AML-193 (cell line): ENCODE data around the gene SCGB1A1.
A peak's percentile ranks its signal among the peaks of the same experiment; 100 is the strongest.

Experiments used
- DNase-seq, 2 experiments: peaks; one replicate each; lab custom pipeline; 2025; lab: John Stamatoyannopoulos, UW

Gene SCGB1A1

DNA sequence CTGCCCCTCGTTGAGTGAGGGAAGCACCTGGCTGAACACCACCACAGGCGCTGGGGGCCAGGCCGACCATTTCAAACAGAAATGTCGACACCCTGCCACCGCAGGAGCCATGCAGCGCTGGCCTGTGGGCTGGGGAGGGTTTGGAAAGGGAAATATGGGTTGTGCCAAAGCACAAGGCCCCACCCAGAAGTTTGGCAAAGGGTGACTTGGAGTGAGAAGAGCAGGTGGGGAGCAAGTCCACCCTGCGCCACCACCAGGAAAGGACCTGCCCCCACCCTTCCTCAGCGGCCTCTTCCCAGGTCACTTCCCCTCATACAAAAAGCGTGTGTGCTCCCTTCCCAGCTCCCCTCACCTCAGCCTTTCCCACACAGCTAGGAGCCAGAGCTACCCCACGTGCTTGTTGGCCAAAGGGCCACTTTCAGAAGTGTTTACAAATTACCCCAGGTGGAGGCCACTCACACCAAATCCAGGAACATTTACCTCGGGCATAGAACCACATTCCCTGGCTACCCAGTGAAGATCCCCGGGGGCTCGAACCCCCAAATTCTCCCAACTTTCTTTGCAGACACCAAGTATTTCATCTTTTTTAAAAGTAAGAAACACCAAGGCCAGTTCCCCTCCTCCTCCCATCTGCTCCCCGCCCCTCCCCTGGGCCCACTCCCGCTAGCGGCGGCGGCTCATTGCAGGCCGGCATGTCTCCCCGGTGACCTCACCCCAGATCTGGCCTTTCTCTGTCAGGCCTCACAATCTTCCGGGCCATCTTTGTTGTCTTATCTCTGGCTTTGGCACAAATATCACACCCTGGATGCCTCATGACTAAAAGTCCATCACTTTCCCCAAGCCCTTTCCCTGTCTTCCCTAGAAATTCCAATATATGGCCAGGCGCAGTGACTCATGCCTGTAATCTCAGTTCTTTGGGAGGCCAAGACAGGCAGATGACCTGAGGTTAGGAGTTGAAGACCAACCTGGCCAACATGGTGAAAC lies 20.5 kb upstream of the SCGB1A1 start:
- no peak for DNase-seq

- DNase-seq: no peak
Measured at GRCh38 chr11:62399172-62399877, 19.5 kb upstream of the SCGB1A1 start.

DNA sequence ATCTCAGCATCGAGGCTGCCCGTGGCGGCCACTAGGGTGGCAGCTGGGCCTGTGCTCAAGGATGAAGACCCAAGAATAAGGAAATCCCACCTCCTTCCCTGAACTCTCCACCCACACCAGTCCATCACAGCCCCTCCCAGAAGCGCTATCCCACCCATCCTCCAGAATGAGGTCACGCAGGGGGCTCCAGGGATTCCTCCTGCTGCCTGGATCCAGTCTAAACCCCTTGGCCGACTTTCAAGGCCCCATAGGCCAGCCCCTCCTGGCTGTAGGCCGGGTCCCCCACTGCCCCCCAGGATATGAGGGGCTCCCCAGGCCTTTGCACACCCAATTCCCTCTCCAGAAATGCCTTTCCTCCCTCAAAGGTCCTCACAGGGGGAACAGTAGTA lies 19.0 kb upstream of the SCGB1A1 start:
- DNase-seq: no peak

DNA sequence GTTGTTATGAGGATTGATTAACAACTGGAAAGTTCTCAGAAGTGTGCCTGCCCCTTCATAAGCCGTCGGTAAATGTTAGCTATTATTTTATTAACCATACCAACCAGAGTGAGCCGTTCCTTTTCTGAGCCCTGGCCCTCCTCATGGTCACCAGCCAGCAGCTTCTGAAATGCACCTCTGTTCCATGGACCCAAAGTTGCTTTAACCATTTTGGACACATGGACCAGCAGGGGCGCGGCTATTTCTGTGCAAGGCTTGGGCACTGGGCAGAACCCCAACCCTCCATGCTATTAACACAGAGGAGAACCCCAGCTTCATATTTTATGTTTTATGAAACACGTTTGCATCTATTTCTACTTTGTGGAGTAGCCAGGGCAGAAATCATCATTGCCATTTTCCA lies 18.6 kb upstream of the SCGB1A1 start:
- no peak for DNase-seq

DNA sequence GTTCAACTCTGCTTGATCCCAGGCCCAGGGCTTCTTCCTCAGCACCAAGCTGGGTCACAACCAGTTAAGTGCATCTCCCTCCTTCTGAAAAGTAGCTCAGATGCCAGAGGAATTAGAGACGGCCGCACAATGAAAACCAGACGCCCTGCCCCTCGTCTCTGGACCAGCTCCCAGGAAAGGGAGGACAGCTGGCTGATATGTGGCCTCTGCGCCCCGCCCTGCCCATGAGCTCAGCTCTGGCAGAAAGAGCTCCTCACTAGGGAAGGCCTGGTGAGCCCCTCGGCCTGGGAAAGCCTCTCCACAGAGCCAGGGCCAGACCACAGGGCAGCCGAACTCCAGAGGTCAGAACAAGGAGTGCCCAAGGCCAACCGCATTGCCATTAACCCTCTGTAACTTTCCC lies 18.1 kb upstream of the SCGB1A1 start:
- no peak for DNase-seq

GRCh38 chr11:62401356-62401755 lies 17.5 kb upstream of the SCGB1A1 start:
- no peak for DNase-seq

DNA sequence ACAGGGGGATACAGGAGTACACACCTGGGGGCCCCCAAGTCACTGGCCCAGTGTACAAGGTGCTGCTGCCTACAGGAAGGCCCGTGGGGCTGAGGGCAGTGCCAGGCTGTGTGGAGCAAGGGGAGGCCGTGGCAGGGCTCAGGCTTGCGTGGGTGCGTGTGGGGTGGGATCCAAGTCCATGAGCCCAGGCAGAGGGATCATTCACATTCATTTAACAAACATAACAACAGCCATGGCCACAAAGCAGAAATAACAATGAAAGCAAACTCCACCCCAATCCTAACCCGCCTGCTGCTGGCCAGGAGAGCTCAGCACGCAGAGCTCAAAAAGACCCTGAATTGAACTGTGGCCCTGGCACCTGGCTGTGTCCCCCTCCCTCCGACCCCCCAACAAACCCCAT lies 17.0 kb upstream of the SCGB1A1 start:
- no peak for DNase-seq

DNA sequence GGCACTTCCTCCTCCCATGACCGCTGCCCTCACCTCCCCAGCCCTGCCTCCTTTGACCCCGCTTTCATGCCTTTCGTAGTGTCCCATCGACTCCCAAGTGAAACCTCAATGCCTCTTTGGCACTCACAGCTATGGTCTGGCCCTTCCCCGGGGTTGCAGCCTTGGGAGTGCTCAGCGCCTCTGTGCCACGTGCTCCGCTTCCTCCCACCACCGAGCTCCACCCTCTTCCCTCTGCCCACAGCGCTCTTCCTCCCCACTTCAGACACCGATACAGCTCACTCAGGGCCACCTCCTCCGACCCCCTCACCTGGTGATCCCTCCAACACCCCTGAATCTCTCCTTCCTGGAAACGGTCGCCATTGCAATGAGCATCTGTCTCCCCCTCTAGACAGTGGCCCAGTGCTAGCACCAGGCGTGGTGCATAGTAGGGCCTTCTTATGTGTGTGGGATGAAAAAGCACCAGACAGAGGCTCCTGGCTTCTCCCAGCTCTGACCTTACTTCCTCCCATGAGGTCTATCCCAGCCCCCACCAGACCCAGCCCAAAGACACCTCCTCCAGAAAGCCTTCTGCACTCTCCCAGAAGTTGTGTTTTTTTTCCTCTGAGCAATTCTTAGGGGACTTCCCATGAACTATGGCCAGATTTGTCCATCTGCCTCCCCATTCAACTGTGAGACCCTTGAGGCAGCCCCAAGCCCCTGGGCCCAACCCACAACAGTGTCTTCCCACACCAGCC lies 16.4 kb upstream of the SCGB1A1 start:
- DNase-seq: peak; percentile 34 to 65

- DNase-seq: no peak
Measured at GRCh38 chr11:62402960-62403730, 15.7 kb upstream of the SCGB1A1 start.

- DNase-seq: no peak
Measured at GRCh38 chr11:62404435-62404834, 14.4 kb upstream of the SCGB1A1 start.

- DNase-seq: no peak
Measured at GRCh38 chr11:62404901-62405300, 13.9 kb upstream of the SCGB1A1 start.

DNA sequence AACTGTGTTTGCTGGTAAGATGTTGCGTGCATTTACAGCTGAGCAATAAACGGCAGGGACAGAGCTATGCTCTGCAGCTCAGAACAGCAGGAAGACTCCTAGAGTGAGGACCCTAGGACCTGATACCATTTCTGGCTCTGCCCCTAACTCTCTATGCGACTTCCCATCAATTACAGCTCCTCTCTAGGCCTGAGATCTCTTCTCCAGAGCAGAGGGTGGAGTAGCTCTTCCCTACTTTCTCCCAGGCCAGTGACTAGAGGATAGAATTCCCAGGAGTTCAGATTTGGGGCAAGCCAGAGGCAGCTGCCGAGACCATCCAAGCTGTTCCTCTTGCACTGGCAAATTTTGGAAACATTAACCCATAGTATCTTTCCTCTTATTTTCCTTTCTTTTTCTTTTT lies 12.8 kb upstream of the SCGB1A1 start:
- DNase-seq: no peak

DNA sequence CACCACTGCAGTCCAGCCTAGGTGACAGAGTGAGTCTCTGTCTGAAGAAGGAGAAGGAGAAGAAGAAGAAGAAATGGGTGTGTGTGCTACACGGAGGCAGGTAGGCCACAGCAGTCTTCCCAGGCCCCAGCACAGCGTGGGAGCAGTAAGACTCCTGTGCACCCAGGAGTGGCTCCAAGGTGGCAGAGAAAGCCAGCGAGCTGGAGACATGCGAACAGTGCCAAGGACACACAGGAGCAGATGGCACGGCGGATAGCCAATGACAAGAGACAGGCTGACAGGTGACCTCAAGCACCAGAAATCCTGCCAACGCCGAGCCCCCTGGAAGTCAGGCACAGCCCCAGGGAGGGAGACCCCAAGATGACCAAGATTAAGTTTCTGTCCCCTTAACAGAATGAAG lies 9.0 kb upstream of the SCGB1A1 start:
- no peak for DNase-seq

DNA sequence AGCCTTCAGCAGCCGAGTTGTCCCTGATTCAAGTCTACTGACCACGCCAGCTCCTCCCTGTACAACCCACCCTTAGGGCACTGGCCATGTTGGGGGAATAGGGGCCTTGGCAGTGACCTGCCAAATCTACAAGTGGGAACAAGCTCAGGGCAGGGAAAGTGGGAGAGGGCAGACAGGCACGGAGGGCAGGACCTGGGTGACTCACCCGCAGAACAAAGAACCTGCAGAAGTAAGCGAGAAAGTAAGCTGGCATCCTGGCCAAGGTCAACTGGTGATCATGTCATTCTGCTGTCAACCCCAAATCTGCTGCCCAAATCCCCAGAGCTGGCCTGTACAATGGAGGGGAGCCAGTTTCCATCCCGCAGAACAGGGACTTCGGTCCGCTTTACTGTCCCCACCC lies 7.9 kb upstream of the SCGB1A1 start:
- DNase-seq: no peak

- no peak for DNase-seq
Measured at GRCh38 chr11:62411524-62411923, 7.3 kb upstream of the SCGB1A1 start.

DNA sequence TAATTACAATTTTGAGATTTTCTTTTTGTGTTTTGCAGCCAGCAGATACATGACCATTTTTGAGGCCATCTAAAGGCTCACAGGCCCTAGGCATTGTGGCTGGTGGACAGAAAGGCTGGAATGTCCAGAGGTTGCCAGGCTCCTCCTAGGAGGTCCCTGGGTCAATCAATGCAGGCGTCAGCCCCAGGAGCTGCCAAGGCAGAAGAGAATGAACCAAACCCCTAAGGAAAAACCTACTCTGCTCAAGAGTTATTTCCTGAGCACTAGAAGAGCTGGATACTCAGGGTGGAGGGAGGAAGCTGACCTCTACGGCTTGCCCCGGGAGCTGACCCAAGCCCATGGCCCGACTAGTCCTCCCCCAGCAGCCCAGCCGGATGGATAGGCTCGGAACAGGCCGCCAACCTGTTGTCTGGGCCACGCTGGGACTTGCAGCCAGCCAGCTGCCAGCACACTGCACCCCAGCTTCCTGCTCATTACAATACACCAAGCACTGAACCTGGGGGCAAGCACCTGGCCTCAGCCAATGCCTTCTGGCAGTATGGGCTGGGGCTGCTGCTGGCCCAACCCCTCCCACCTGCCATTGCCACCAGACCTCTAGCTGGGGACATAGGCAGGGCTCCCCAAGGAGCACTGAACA lies 5.7 kb upstream of the SCGB1A1 start:
- DNase-seq: no peak

DNA sequence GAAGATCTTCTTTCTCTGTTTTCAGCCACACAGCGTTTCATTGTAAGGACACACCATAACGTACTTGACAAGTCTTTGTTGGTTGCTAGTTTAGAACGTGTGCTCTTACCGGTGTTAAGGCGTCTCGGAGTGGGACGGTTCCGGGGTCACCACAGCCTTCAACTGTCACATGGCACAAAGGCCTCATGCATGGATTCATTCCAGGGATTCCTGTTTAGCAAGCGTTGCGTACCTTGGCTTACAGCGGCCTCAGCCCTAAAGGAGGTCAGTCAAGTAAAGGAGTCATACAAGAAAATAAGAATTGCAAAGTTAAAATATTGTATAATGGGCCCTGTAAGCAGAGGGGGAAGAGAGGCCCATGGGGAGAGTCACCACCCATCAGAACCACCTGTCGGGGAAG lies 2.2 kb upstream of the SCGB1A1 start:
- DNase-seq: no peak

DNA sequence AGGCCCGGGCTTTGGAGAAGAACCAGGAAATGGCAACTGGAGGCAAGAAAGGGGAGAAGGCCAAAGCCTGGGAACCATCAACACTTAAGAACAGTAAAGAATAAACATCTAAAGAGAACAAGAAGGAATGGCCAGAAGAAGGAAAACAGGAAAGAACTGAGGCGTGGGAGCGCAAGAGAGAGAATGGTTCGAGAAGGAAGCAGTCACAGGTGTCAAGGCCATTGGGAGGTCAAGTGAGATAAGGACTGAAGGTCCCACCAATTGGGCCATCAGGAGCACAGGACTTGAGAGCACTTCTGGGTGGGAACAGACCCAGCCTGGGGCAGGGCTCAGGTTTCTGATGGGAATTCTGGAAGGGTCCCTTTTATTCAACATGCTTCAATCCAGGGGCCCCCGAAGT lies 697 bp upstream of the SCGB1A1 start:
- DNase-seq: no peak

GRCh38 chr11:62419314-62419929 lies 589 bp downstream of the SCGB1A1 start:
- no peak for DNase-seq

DNA sequence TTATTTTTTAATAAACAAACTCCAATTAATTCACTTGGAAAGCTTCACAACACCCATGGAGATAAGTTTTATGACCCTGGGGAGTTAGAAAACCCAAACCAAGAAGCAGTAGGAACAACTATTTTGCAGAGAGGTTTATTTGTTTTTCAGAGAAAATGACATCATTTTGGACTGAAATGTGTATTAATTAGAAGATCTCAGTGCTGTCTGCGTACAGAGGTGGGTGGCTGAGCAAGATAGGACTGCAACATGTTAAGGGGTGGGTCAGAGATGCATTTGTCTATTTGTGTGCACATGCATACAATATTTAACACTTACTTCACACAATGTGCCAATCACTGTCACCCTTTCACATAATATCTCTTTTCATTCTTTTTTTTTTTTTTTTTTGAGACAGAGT lies 1.1 kb downstream of the SCGB1A1 start:
- no peak for DNase-seq

DNA sequence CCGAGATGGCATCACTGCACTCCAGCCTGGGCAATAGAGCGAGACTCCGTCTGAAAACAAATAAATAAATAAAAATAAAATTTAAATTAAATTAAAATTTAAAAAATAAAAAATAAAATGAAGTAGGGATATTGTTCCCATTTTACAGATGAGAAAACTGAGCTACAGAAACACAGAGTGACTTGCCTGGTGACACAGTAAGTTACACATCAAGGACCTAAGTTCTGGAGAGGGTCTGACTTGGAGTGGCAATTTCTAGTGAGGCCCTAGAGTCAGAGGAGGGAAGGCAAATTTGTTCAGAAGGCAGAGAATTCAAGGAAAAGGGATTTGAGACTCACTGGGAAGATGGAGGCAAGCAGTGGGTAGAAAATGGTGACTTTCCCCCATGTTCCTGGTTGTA lies 2.0 kb downstream of the SCGB1A1 start:
- no peak for DNase-seq
